Endothelial cell of umbilical vein (primary cell): Measurements from ENCODE around the gene FGFR4. TPM values are rescaled to one million over a fixed set of nuclear protein-coding genes. Genes with fewer than 3 reads are reported as not detected.

Source experiments
- BruUV-seq: library from RNA; stranded (reverse); fragments of 400-500 nt; replicated peaks from 2 replicates; lab custom pipeline; 2021; lab: Mats Ljungman, UMichigan
- CTCF ChIA-PET: fragments of 300-600, 350-600 bp; sonication (Branson Sonifier 250); formaldehyde crosslinking; loops from one replicate; lab custom pipeline; 2021; ENCODE audit warnings: antibody characterized with exemption, inconsistent platforms; lab: Charles Lee
- POLR2A ChIA-PET: fragments of 300-600, 350-600 bp; sonication (Branson Sonifier 250); formaldehyde crosslinking; loops from one replicate; lab custom pipeline; 2021; ENCODE audit warnings: antibody characterized with exemption, inconsistent platforms; lab: Charles Lee
- DNase-seq: peaks from one replicate; pipeline ENCODE4 v3.0.0-alpha.2; 2011; ENCODE audit warnings: low read depth, low spot score
- FAIRE-seq: peaks from 2 replicates; lab custom pipeline; 2011; peaks lifted over from hg19 to GRCh38; lab: Jason Lieb, UNC
- H2AFZ ChIP-seq: 2 replicates; pipeline ENCODE4 v1.6.0; 2012; ENCODE audit warnings: low read depth, low read length, control low read depth, inconsistent platforms
- H3K27ac ChIP-seq: 2 replicates; pipeline ENCODE4 v1.5.1; 2011; ENCODE audit warnings: low read depth, mild to moderate bottlenecking, control low read depth, low read length, moderate library complexity; ENCODE audit not compliant: insufficient read depth
- H3K27me3 ChIP-seq, 2 experiments: 2 replicates each; pipeline versions ENCODE4 v1.6.0 to v1.6.1; 2011; ENCODE audit warnings: low read length in 2 of 2, mixed read lengths in 1 of 2; ENCODE audit not compliant: control insufficient read depth in 2 of 2, insufficient read depth in 2 of 2
- H3K36me3 ChIP-seq, 2 experiments: 2 replicates in 1 of 2; 3 replicates in 1 of 2; pipeline ENCODE4 v1.5.1; 2011; ENCODE audit warnings: low read length in 2 of 2, mild to moderate bottlenecking in 1 of 2, moderate library complexity in 1 of 2; ENCODE audit not compliant: control insufficient read depth in 2 of 2, insufficient read depth in 2 of 2; ENCODE audit errors: extremely low read depth in 1 of 2
- H3K4me1 ChIP-seq: 3 replicates; pipeline ENCODE4 v1.5.1; 2011; ENCODE audit warnings: mild to moderate bottlenecking, low read length; ENCODE audit not compliant: control insufficient read depth, insufficient read depth; ENCODE audit errors: extremely low read depth
- H3K4me2 ChIP-seq: 2 replicates; pipeline ENCODE4 v1.6.1; 2011; ENCODE audit warnings: low read length, control low read depth, mixed read lengths; ENCODE audit not compliant: insufficient read depth
- H3K4me3 ChIP-seq, 3 experiments: fragments of 200-600 bp in 1 of 3; sonication (generic), shearing (Covaris generic) in 1 of 3; replicated peaks in 1 of 3; 2 replicates each; pipeline ENCODE4 v1.5.1; 2011 to 2016; ENCODE audit warnings: control low read depth in 3 of 3, low read length in 3 of 3, mild to moderate bottlenecking in 2 of 3, inconsistent platforms in 1 of 3, low read depth in 1 of 3, moderate library complexity in 1 of 3; ENCODE audit not compliant: insufficient read depth in 1 of 3
- H3K79me2 ChIP-seq: 2 replicates; pipeline ENCODE4 v1.6.0; 2012; ENCODE audit warnings: low read length, inconsistent platforms; ENCODE audit not compliant: control insufficient read depth, insufficient read depth
- H3K9ac ChIP-seq: replicated peaks from 2 replicates; pipeline ENCODE3; 2011; ENCODE audit warnings: low read length, control low read depth; ENCODE audit not compliant: insufficient read depth; ENCODE audit errors: extremely low read depth
- H3K9me1 ChIP-seq: replicated peaks from 3 replicates; pipeline ENCODE4 v1.6.0; 2011; ENCODE audit warnings: mild to moderate bottlenecking, low read length; ENCODE audit not compliant: control insufficient read depth, insufficient read depth; ENCODE audit errors: extremely low read depth
- H3K9me3 ChIP-seq: replicated peaks from 2 replicates; pipeline ENCODE4 v1.5.1; 2012; ENCODE audit warnings: low read length, inconsistent platforms; ENCODE audit not compliant: control insufficient read depth, insufficient read depth
- H4K20me1 ChIP-seq: replicated peaks from 2 replicates; pipeline ENCODE3; 2011; ENCODE audit warnings: mild to moderate bottlenecking, low read length; ENCODE audit not compliant: control insufficient read depth, insufficient read depth; ENCODE audit errors: extremely low read depth
- CTCF ChIP-seq, 2 donors: IDR thresholded peaks; 1 replicate in 1 of 2; 2 replicates in 1 of 2; pipeline ENCODE4 v1.5.1; 2011; ENCODE audit warnings: low read length in 2 of 2, mild to moderate bottlenecking in 2 of 2, moderate library complexity in 2 of 2, control low read depth in 1 of 2, inconsistent platforms in 1 of 2, low read depth in 1 of 2; ENCODE audit not compliant: insufficient read depth in 1 of 2; ENCODE audit errors: extremely low read depth in 1 of 2
- EZH2 ChIP-seq: IDR thresholded peaks from 2 replicates; pipeline ENCODE4 v1.6.1; 2012; ENCODE audit warnings: borderline replicate concordance, low read depth, mild to moderate bottlenecking, moderate library complexity, low read length, inconsistent platforms; ENCODE audit not compliant: severe bottlenecking
- GATA2 ChIP-seq: IDR thresholded peaks from 2 replicates; pipeline ENCODE4 v1.7.0; 2011; ENCODE audit warnings: low read depth, mild to moderate bottlenecking, moderate library complexity, mixed read lengths, low read length; ENCODE audit not compliant: insufficient read length, insufficient read depth
- JUN ChIP-seq: IDR thresholded peaks from 2 replicates; pipeline ENCODE4 v1.6.1; 2011; ENCODE audit warnings: borderline replicate concordance, low read depth; ENCODE audit not compliant: insufficient read length, insufficient read depth
- MAX ChIP-seq: IDR thresholded peaks from 2 replicates; pipeline ENCODE4 v1.6.1; 2011; ENCODE audit not compliant: insufficient read depth, insufficient read length
- MYC ChIP-seq: IDR thresholded peaks from one replicate; pipeline ENCODE4 v1.6.1; 2011; ENCODE audit warnings: mild to moderate bottlenecking, low read depth, low read length
- POLR2A ChIP-seq: IDR thresholded peaks from 2 replicates; pipeline ENCODE4 v1.6.1; 2012; ENCODE audit warnings: low read depth, mild to moderate bottlenecking, control low read depth, low read length
- POLR2AphosphoS5 ChIP-seq: IDR thresholded peaks from 2 replicates; pipeline ENCODE4 v1.6.1; 2012; ENCODE audit warnings: low read depth, mild to moderate bottlenecking, control low read depth, low read length, moderate library complexity; ENCODE audit not compliant: insufficient read depth
- dilution Hi-C: fragments of 300-500 bp; cut with MboI; formaldehyde crosslinking; loops from one replicate; pipeline ENCODE4 v1.15.0; 2019; ENCODE audit warnings: low sequenced_read_pairs; ENCODE audit not compliant: extremely low pct_ligation_motif_present
- intact Hi-C: fragments of 100-400 bp; cut with micrococcal nuclease; formaldehyde crosslinking; loops from one replicate; pipeline ENCODE4 v1.10.0; 2022
- polyA plus RNA-seq, 4 experiments: library from polyadenylated mRNA; depleted of rRNA in 3 of 4; stranded (reverse) in 3 of 4; unstranded in 1 of 4; fragments of >200 nt; gene quantifications; 2 replicates each; pipeline versions ENCODE4 v1.2.1 to v1.2.3, GENCODE V29; 2011 to 2012; ENCODE audit warnings: missing spikeins in 1 of 4
- total RNA-seq: library from RNA; stranded (reverse); gene quantifications from 2 replicates; pipeline ENCODE4 v1.2.3, GENCODE V29; 2021

The FGFR4 gene
- total and polyA plus RNA-seq, 2 donors (not counting 3 experiments of a cell fraction or from before 2014, with no cell fraction given): 1.9 to 2.9 TPM

GRCh38 chr5:177133096-177133852 lies 46.6 kb downstream of the FGFR4 start, which contains the start of gene NSD1:
Gene NSD1, plus strand, starts transcription at chr5:177133773. Its CDS starts 1,331 bp downstream, at chr5:177135104.
- peak within 1 kb of the TSS; percentile 92 for H2AFZ ChIP-seq
- dilution Hi-C loops: no loop called here
- H3K9me1 ChIP-seq: no peaks in the 10 kb centered on the region
- POLR2A ChIA-PET: no interaction called here
- FAIRE-seq: no peak
- peaks cover 40% of the 10 kb centered on the region for H3K79me2 ChIP-seq
- no peaks in the 10 kb centered on the region for H3K9me3 ChIP-seq
- TSS peak; percentile 72 for BruUV-seq
- TF ChIP-seq GATA2 (no peak), POLR2A (peak; percentile 78), JUN (no peak), MAX (no peak), EZH2 (no peak), POLR2AphosphoS5 (peak; percentile 15), CTCF (IDR thresholded peaks at IDR 0.05; ENCODE audit: extremely low read depth in 1 of 2, insufficient read depth in 1 of 2, low read depth in 1 of 2, low read length in 2 of 2) (no peak), MYC (no peak)
- no peaks in the 10 kb centered on the region for H3K27me3 ChIP-seq
- peak within 1 kb of the TSS; percentile 25 to 81 (median 66) for H3K4me3 ChIP-seq
- peak within 1 kb of the TSS; percentile 80 for H3K4me2 ChIP-seq
- H3K36me3 ChIP-seq: peaks cover 0 to 9% of the 10 kb centered on the region in 2 experiments
- peaks cover 4% of the 10 kb centered on the region for H4K20me1 ChIP-seq
- H3K4me1 ChIP-seq: peaks cover 43% of the 10 kb centered on the region
- DNase-seq: peak; percentile 75
- intact Hi-C loops: loop anchor here (2.0 to 5.0 kb wide), 2 partner anchors 16 to 169 kb away; partner anchors contain the start of genes PRELID1 and RAB24
- peak within 1 kb of the TSS; percentile 75 for H3K9ac ChIP-seq
- CTCF ChIA-PET: interaction anchor here (1.2 to 1.5 kb wide), 4 partner anchors 21 to 324 kb away, joined by 3 to 4 read pairs (median 3); no protein-coding TSS in a partner anchor
- H3K27ac ChIP-seq: peak within 1 kb of the TSS; percentile 30
